SK-MEL-5 (cell line): ENCODE data around the gene SH3BGRL2. TPM values are rescaled to one million over a fixed set of nuclear protein-coding genes. Genes with fewer than 3 reads are reported as not detected.
"Not testable (repeated sequence)": the region's sequence is repeated elsewhere in the genome, so short reads cannot be mapped to it uniquely, and the experiment has no call there.

ENCODE experiments used
- DNase-seq: peaks from one replicate; pipeline ENCODE4 v3.0.0-alpha.2; 2016; ENCODE audit warnings: low read depth, low spot score
- in situ Hi-C: cut with HindIII; loops from 2 replicates; pipeline ENCODE4 v1.10.0; 2016; ENCODE audit warnings: low sequenced_read_pairs, high pct_unique_total_duplicates, low pct_unique_long_range_greater_than_20kb
- total RNA-seq: library from RNA; depleted of rRNA; stranded (reverse); fragments of >200 nt; shearing (Covaris generic); gene quantifications from 2 replicates; pipeline ENCODE4 v1.2.3, GENCODE V29; 2014

Gene SH3BGRL2
- total RNA-seq, 1 experiment from 2014 or later = 0.98 TPM

DNA sequence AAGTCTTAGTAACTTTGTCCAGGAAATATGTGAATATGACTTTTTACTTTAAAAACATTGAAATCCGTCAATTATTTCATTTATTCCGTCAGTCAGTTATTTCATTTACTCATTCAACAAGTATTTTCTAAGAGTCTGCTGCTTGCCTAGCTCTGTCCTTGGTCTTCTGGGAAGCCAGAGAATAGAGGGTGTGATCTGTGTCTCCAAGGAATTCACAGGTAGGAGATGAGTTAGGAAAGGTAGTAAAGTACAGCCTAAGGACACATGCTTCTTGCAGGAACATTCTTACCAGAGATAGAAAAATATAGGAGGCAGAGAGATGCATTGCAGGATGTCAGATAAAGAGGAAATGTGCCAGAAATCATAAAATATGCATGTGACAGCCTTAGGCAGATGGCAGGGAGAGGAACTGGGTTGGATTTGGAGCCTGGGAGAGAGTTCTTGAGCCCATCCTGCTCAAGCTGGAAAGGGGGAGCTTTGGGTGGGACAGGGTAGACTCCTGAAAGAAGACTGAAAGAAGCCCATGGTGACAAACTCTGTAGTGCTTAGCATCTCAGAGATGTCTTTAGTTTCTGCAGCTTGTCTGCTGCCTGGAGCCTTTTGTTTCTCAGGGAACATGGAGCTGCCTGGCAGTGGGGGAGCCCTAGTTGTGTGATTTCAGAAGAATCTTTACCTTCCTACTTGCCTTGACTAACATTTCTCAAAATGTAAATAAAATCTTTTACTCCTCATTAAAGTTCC lies 3.5 kb downstream of the SH3BGRL2 start:
- DNase-seq = no peak
- in situ Hi-C loops = no loop called here

DNA sequence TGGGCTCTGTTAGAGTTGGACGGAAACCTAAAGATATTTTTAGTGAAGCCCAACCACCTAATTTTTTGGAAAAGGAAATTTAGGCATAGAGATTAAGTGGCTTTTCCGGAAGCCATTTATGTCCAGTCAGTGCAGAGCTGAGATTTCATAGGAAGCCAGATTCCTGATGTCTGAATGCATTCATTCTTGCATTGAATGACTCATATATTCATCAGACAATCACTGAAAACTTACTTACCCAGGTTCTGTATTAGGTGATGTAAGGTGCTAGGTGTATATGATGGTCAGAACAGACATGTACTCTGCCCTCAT lies 4.1 kb downstream of the SH3BGRL2 start:
- in situ Hi-C loops = no loop called here
- no peak for DNase-seq

DNA sequence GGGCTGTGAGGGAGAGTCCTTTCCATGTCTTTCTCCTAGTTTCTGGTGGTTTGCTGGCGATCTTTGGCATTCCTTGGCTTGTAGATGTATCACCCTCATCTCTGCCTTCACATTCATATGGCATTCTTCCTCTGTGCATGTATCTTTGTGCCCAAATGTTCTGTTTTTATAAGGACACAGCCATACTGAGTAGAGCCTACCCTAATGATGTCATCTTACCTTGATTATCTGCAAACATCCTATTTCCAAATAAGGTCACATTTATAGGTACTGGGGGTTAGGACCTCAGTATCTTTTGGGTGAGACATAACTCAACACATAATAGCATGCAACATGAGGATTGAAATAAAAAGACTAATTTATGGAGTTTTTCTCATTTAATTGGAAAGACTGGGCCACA lies 5.5 kb downstream of the SH3BGRL2 start:
- in situ Hi-C loops = no loop called here
- DNase-seq = no peak

GRCh38 chr6:79640146-79641111 lies 9.3 kb downstream of the SH3BGRL2 start:
- in situ Hi-C loops = no loop called here
- DNase-seq = no peak

- in situ Hi-C loops = no loop called here
These were observed 14.9 kb downstream of the SH3BGRL2 start for GRCh38 chr6:79646006-79646405.

DNA sequence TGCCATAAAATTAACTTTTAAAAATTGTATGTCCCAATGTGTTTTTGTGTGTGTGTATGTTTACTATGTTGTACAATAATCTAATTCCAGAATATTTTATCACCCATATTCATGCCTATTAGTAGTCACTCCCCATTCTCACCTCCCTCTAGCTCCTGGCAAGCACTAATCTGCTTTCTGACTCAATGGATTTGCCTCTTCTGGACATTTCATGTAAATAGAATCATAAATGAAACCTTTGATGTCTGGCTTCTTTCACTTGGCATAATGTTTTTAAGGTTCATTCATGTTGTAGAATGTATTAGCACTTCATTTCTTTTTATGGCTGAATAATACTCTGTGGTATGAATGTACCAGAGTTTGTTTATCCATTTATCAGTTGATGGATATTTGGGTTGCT lies 15.4 kb downstream of the SH3BGRL2 start:
- in situ Hi-C loops = no loop called here
- DNase-seq = no peak

More at GRCh38 chr6:79646006-79646405, 14.9 kb downstream of the SH3BGRL2 start:
- peak; percentile 32 for DNase-seq

DNA sequence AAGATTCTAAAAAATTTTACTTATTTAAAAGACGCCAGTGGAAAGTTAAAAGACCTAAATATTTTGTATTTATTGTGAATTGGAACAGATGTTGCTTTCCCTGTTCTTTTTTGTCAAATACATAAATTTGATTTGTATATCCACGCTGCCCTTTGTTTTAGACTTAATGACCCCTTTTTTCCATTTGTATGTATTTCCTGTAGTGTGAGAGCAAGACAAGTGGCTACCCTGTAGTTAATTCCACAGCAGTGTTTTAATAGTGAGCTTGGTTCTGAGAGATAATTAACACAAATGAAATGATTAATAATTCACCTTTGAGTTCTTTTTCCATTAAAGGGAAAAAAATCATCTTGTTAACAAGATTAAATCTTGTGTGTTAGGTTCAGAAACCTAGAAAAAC lies 16.6 kb downstream of the SH3BGRL2 start:
- in situ Hi-C loops = no loop called here
- DNase-seq = no peak

- in situ Hi-C loops = no loop called here
- no peak for DNase-seq
These were observed 17.2 kb downstream of the SH3BGRL2 start for GRCh38 chr6:79648328-79648727.

GRCh38 chr6:79649016-79649415 lies 17.9 kb downstream of the SH3BGRL2 start:
- DNase-seq = no peak
- in situ Hi-C loops = no loop called here

DNA sequence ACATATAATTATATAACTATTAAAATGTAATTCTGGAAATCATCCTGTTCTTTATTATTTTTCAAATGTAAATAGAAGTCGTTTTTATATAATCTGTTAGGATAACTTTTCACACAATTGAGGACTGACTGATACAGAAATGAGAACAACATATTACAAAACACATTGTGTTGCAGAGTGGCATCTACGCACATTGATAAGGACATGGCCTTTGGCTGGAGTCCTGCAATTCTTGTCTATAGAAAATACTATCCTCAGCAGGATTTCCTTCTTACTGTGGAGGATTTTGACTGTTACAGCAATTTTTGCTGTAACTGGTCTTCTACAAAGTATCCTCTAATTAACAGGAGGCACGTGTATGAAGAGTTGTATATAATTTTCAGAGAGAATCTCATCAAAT lies 19.8 kb downstream of the SH3BGRL2 start:
- no peak for DNase-seq

GRCh38 chr6:79656134-79656533 lies 25.0 kb downstream of the SH3BGRL2 start:
- DNase-seq = no peak
- in situ Hi-C loops = no loop called here

More for the DNA sequence above, 19.8 kb downstream of the SH3BGRL2 start:
- in situ Hi-C loops = no loop called here

DNA sequence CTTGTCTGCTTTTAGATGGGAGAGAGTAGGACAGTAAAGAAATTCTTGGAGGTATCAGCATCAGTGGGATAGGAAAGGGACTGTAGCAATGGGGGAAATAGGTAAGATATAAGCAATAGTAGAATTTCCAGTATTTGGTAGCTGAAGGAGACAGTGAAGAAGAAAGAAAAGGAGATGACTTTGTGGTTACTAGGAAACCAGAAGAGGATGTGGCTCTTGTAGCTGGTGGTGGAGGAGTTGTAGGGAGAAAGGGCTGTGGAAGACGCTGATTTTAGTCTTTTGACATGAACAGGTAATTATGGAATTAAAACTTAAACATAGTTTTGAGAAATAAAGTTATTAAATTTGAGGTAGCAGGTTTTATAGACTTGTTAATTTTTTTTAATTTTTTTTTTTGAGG lies 26.1 kb downstream of the SH3BGRL2 start:
- in situ Hi-C loops = no loop called here
- DNase-seq = no peak

DNA sequence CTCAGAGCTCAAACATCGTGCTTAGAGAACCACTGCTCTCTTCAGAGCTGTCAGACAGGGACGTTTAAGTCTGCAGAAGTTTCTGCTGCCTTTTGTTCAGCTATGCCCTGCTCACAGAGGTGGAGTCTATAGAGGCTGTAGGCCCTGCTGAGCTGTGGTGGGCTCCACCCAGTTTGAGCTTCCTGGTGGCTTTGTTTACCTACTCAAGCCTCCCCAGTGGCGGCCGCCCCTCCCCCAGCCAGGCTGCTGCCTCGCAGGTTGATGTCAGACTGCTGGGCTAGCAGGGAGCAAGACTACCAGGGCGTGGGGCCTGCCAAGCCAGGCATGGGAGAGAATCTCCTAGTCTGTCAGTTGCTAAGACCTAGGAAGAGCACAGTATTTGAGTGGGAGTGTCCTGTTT lies 32.5 kb downstream of the SH3BGRL2 start:
- in situ Hi-C loops, DNase-seq: not testable (repeated sequence)

DNA sequence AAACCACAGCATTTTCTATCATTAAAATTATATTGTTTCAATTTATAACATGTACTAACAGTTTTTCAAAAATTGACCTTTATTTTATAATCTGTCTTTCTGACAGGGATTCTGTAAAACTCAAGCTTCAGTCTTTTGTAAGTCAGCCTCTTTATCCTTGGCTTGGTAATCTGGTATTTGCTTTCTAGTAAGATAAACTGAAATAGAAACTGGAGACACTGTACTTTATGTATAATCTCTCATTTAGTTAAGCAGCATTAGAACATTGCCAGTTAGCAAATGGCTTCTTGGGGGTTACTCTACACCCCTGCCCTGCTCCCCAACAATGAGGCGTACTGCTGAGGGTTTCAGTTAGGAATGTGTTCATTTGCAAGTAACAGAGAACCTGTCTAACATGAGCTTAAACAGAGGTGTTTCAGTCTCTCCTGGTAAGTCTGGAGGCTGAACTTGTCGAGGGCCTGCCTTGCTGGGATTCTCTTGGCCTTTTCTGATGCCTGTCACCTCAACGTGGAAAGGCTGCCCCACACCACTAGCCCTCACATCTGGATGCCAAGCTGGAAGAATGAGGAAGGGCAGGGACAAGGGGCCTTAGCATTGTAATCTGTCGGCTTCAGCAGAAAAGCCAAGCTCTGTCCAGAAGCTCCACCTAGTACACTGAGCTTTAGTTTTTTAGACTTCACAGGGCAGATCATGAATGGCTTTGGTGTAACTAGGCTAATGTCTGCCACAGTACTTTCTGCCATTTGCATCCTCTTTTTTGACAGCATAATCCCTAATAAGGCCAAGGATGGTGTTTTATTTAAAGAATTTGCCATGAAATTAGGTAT lies 34.8 kb downstream of the SH3BGRL2 start:
- in situ Hi-C loops = no loop called here
- no peak for DNase-seq

DNA sequence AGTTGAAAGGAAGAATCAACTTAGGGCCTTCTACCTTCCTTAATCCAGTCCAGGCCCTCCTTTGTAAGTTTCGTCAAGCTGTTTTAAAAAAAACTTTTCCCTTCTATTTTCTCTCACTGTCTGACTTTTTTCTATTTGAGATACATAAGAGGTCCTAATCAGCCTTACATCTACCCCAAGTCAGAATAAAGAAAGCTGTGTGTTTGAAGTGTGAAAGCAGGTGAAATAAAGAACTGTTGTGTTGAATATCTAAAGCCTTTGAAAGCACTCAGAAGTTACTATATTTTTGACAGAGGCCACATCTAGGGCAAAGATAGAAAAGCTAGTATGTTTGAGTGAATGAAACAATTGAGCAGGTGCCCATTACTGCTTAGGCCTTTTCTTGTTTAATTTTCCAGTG lies 35.5 kb downstream of the SH3BGRL2 start:
- DNase-seq = no peak
- in situ Hi-C loops = no loop called here

GRCh38 chr6:79668381-79668780 lies 37.3 kb downstream of the SH3BGRL2 start:
- in situ Hi-C loops = no loop called here
- no peak for DNase-seq

DNA sequence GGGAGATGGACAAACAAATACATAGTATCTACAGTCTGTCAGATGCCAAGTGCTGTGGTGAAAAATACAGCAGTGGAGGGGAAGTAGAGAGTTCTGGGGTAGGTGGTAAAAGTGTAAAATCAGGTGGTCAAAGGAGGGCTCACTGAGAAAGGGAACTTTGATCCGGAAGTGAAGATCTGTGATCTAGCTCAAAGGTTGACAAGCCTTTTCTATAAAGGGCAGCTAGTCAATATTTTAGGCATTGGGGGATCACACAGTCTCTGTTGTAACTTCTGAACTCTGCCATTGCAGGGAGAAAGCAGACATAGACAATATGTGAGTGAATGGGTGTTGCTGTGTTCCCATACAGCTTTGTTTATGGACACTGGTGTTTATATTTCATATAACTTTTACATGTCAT lies 38.6 kb downstream of the SH3BGRL2 start:
- no peak for DNase-seq
- in situ Hi-C loops = no loop called here

- in situ Hi-C loops = no loop called here
- no peak for DNase-seq
These were observed 39.7 kb downstream of the SH3BGRL2 start for GRCh38 chr6:79670789-79671188.
